Parathyroid adenoma (tissue), 2 donors: ENCODE measurements around the gene RAB3IL1.
"Not testable (repeated sequence)": the region's sequence is repeated elsewhere in the genome, so short reads cannot be mapped to it uniquely, and the experiment has no call there.

Experiments used
- H2AFZ ChIP-seq: fragments of 300-600 bp; sonication (generic); one replicate; pipeline ENCODE4 v1.7.0; 2017; ENCODE audit warnings: antibody characterized with exemption, mild to moderate bottlenecking
- H3K27ac ChIP-seq: fragments of 300-600 bp; sonication (generic); one replicate; pipeline ENCODE4 v1.7.0; 2017
- H3K27me3 ChIP-seq: fragments of 300-600 bp; sonication (generic); one replicate; pipeline ENCODE4 v1.7.0; 2017; ENCODE audit warnings: low read length; ENCODE audit not compliant: control insufficient read depth, insufficient read depth
- H3K36me3 ChIP-seq: fragments of 300-600 bp; sonication (generic); one replicate; pipeline ENCODE4 v1.7.0; 2017; ENCODE audit warnings: low read length; ENCODE audit not compliant: control insufficient read depth, insufficient read depth
- H3K4me1 ChIP-seq: fragments of 300-600 bp; sonication (generic); one replicate; pipeline ENCODE4 v1.7.0; 2017; ENCODE audit warnings: control low read depth
- H3K4me2 ChIP-seq: fragments of 300-600 bp; sonication (generic); one replicate; pipeline ENCODE4 v1.7.0; 2017; ENCODE audit warnings: low read length
- H3K4me3 ChIP-seq: fragments of 300-600 bp; sonication (generic); one replicate; pipeline ENCODE4 v1.7.0; 2017; ENCODE audit warnings: low read depth, low read length
- H3K79me2 ChIP-seq: fragments of 300-600 bp; sonication (generic); one replicate; pipeline ENCODE4 v1.7.0; 2017; ENCODE audit warnings: control low read depth
- H3K9ac ChIP-seq: fragments of 300-600 bp; sonication (generic); one replicate; pipeline ENCODE4 v1.7.0; 2017; ENCODE audit warnings: mild to moderate bottlenecking
- H3K9me3 ChIP-seq: fragments of 300-600 bp; sonication (generic); one replicate; pipeline ENCODE4 v1.7.0; 2017; ENCODE audit warnings: low read length; ENCODE audit not compliant: control insufficient read depth
- TF ChIP-seq, protein P1 (sequence below): fragments of 300-600 bp; sonication (generic); IDR thresholded peaks from one replicate; pipeline ENCODE4 v1.7.0; 2017; ENCODE audit warnings: antibody characterized with exemption, mild to moderate bottlenecking
- donor health status: primary hyperparathyroidism.

RAB3IL1 gene, protein sequence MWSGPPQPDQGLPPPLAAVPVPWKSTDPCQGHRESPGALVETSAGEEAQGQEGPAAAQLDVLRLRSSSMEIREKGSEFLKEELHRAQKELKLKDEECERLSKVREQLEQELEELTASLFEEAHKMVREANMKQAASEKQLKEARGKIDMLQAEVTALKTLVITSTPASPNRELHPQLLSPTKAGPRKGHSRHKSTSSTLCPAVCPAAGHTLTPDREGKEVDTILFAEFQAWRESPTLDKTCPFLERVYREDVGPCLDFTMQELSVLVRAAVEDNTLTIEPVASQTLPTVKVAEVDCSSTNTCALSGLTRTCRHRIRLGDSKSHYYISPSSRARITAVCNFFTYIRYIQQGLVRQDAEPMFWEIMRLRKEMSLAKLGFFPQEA

DNA sequence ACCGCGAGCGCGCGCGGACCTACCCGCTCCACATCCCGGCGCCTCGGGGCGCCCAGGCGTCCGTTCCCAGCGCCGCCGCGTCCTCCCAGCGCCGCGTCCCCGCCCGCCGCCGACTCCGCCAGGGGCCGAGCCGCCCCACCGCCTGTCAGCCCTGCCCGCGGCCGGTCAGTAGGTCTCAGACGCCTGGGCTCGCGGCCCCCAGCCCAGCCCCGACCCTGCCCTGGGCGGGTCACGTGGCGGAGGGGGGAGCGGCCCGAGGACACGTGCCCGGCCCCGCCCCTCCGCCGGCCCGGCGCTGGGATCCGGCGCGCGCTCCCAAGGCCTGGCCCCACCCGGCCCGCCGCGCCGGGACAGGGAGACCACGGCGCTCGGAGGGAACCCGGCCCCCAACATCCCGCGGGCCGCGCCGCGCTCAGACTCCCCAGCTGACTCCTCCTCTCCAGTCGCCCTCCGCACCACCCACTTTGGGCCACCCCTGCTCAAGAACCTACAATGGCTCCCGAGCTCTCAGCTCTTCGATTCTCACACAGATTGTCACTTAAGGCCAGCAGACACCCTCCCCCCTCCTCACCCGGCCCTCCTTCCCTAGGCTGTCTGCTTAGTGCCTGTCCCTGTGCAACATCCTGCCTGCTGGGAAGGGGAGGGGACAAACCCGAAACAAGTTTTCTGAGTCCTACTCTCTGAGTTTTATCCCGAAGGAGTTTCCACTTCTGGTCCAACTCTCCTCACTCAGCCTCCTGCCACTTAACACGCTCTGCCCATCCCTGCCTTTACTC, at the start of gene RAB3IL1:
Gene RAB3IL1 (minus strand): TSS at position 233 of the 776 bp plus-strand sequence. CDS start 199 bp downstream, at position 34.
- Histone ChIP-seq H2AFZ (peak within 1 kb of the TSS; percentile 68), H3K9ac (no peak within 1 kb of the TSS), H3K27ac (peak within 1 kb of the TSS; percentile 4), H3K4me3 (peak within 1 kb of the TSS; percentile 46), H3K27me3 (no peaks in the 10 kb centered on the region), H3K36me3 (no peaks in the 10 kb centered on the region), H3K4me2 (peak within 1 kb of the TSS; percentile 65), H3K79me2 (no peaks in the 10 kb centered on the region), H3K4me1 (no peaks in the 10 kb centered on the region), H3K9me3 (no peaks in the 10 kb centered on the region)
- TF ChIP-seq, protein P1, sequence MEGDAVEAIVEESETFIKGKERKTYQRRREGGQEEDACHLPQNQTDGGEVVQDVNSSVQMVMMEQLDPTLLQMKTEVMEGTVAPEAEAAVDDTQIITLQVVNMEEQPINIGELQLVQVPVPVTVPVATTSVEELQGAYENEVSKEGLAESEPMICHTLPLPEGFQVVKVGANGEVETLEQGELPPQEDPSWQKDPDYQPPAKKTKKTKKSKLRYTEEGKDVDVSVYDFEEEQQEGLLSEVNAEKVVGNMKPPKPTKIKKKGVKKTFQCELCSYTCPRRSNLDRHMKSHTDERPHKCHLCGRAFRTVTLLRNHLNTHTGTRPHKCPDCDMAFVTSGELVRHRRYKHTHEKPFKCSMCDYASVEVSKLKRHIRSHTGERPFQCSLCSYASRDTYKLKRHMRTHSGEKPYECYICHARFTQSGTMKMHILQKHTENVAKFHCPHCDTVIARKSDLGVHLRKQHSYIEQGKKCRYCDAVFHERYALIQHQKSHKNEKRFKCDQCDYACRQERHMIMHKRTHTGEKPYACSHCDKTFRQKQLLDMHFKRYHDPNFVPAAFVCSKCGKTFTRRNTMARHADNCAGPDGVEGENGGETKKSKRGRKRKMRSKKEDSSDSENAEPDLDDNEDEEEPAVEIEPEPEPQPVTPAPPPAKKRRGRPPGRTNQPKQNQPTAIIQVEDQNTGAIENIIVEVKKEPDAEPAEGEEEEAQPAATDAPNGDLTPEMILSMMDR, result no peak

DNA sequence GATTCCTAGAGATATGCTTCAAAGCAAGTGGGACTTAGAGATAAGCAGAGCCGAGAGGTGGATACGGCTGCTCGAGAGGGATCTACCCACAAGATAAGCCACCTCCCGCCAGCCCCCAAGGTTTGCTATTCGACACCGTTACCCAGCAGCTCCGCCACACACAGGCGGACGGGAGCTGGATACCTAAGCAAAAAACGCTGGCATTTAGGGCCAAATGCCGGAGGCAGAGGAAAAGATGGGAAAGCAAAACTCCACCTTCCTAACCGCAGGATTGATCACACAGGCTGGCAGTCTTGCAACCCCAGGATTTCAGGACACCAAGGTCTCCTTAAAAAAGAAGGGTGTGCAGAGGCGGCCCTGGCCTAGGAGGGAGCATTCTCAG, 49.4 kb upstream of the RAB3IL1 start:
- H3K9ac ChIP-seq, result peak overlapping the region; percentile 13
- no peaks in the 10 kb centered on the region for H3K36me3 ChIP-seq
- peaks cover 15% of the 10 kb centered on the region for H3K4me1 ChIP-seq
- no peak overlapping the region for H2AFZ ChIP-seq
- H3K9me3 ChIP-seq, result no peaks in the 10 kb centered on the region
- H3K79me2 ChIP-seq, result peaks cover 9% of the 10 kb centered on the region
- H3K27me3 ChIP-seq, result no peaks in the 10 kb centered on the region
- TF ChIP-seq, protein P1, result no peak
- H3K4me2 ChIP-seq, result peak overlapping the region; percentile 84
- peak overlapping the region; percentile 97 for H3K4me3 ChIP-seq
- H3K27ac ChIP-seq, result peak overlapping the region; percentile 99

DNA sequence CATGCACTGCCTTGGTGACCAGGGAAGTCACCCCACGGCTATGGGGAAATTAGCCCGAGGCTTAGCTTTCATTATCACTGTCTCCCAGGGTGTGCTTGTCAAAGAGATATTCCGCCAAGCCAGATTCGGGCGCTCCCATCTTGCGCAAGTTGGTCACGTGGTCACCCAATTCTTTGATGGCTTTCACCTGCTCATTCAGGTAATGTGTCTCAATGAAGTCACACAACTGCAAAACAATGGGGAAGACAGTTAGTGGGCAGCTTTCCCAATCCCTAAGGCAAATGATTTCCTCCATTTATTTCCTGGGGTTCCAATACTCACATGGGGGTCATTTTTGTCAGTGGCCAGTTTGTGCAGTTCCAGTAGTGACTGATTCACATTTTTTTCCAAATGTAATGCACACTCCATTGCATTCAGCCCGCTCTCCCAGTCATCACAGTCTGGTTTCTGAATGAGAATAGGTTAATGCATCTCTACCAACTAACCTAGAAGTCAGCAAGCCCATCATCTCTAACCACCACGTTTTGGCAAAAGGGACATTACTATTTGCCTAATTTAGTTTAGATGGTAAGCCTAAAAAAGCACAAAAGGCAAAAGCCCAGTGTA, 47.4 kb upstream of the RAB3IL1 start:
- H3K79me2 ChIP-seq, H3K36me3 ChIP-seq, H3K9me3 ChIP-seq, H2AFZ ChIP-seq, H3K9ac ChIP-seq, H3K4me1 ChIP-seq, H3K27me3 ChIP-seq: not testable (repeated sequence)
- H3K27ac ChIP-seq, result peak overlapping the region; percentile 99
- H3K4me2 ChIP-seq, result peak overlapping the region; percentile 84
- peak overlapping the region; percentile 97 for H3K4me3 ChIP-seq

DNA sequence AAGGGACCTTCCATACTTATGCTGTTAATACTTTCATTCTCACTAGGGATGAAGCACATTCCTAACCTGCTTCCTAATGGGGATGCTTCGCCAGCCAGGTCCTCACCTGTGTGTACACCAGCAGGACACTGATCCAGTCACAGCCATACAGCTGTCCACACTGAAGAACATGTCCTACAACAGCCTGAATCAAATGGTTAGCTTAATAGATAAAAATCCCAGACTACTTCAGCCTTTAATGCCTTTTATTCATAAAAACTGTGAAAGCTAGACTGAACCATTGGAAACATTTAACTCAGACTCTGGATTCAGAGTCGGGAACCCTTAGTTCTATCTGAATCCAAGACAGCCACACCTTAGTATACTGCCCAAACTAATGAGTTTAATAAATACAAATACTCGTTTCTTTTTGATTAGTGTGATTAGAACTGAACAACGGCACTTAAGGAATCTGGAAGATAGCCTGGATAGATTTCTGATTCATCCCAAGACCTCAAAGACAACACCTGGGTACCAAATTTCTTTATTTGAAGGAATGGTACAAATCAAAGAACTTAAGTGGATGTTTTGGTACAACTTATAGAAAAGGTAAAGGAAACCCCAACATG, 46.8 kb upstream of the RAB3IL1 start:
- no peaks in the 10 kb centered on the region for H3K36me3 ChIP-seq
- H2AFZ ChIP-seq, result no peak overlapping the region
- peaks cover 6% of the 10 kb centered on the region for H3K4me1 ChIP-seq
- H3K4me2 ChIP-seq, result peak overlapping the region; percentile 17
- no peaks in the 10 kb centered on the region for H3K27me3 ChIP-seq
- H3K9ac ChIP-seq, result no peak overlapping the region
- TF ChIP-seq, protein P1, result no peak
- no peaks in the 10 kb centered on the region for H3K9me3 ChIP-seq
- H3K79me2 ChIP-seq, result peaks cover 9% of the 10 kb centered on the region
- H3K4me3 ChIP-seq, result peak overlapping the region; percentile 4
- peak overlapping the region; percentile 99 for H3K27ac ChIP-seq
